Cardiac septum (tissue), 1 donor: ENCODE measurements around the gene PDE4D. TPM values are rescaled to one million over a fixed set of nuclear protein-coding genes. Genes with fewer than 3 reads are reported as not detected.
"Not testable (repeated sequence)": the region's sequence is repeated elsewhere in the genome, so short reads cannot be mapped to it uniquely, and the experiment has no call there.

ENCODE experiments used
- DNase-seq: peaks from one replicate; pipeline ENCODE4 v3.0.0-alpha.2; 2020; ENCODE audit warnings: low spot score
- intact Hi-C: fragments of 100-400 bp; cut with DNase I; formaldehyde crosslinking; loops from one replicate; pipeline ENCODE4 v1.14.0; 2022
- total RNA-seq: library from RNA; stranded (reverse); fragmentation: NEBNext Ultra II Directional; extraction: Animal tissue kit (Norgen Biotek cat#: 25700); gene quantifications from one replicate; pipeline ENCODE4 v1.2.1, GENCODE V29; 2021
- donor health status: DM: no; HTN: no; CAD: no.

The PDE4D gene
- total RNA-seq, 1 donor from 2014 or later: 29.3 TPM

- intact Hi-C loops: no loop called here
- no peak for DNase-seq
Measured at GRCh38 chr5:58963821-58964220, 929.7 kb downstream of the PDE4D start.

DNA sequence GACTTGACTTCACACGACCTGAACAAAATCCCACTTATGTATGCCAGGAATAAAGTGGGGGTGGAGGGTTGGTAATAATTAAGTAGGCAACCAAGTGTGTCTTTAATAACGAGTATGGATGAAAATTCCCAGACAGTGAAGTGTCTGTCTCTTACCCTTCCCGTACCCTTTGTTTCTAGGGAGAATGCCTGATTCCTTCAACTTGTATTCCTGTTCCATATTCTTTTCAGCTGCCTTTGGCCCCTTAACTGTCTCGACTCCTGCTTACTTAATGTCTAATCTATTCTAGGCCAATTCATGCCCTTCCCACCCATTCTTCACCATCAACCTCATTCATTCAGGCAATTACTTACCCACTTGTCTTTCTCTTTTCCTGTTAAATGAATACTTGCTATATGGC, 930.2 kb downstream of the PDE4D start:
- intact Hi-C loops: no loop called here
- no peak for DNase-seq

DNA sequence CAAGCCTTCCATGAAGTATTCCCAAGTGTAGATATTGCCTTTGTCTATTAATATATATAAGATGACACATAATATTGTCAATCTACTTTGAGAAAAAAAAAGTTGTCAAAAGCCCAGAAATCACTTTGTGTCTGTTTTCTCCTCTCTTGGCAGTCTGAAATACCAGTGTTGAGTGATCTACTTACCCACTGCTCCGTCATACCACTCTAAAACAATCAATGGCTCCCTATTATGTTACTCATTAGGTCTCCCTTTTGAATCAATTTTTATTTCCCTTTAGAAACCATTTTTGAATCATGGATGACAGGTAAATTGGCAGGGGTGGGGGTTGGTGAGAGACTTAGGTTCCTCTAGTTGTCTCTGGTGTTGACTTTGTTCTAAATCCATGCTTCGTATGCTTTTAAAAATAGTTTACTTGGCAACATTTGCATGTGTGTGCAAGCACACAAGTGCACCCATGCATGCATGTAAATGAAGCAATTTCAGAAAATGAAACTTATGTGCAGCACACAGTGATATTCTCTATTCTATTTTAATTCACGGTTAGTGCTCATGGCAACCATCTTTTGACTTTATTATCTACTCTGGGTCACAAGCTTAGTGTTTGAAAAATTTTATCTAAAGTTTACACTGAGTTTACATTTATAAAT, 931.8 kb downstream of the PDE4D start:
- intact Hi-C loops: no loop called here
- DNase-seq: no peak

DNA sequence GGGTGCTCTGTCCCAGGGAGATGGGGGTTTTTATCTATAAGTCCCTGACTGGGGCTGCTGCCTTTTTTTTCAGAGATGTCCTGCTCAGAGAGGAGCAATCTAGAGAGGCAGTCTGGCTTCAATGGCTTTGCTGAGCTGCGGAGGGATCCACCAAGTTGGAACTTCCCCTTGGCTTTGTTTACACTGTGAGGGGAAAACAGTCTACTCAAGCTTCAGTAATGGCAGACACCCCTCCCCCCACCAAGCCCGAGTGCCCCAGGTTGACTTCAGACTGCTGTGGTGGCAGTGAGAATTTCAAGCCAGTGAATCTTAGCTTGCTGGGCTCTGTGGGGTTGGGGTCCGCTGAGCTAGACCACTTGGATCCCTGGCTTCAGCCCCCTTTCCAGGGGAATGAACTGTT, 934.8 kb downstream of the PDE4D start:
- intact Hi-C loops: no loop called here
- no peak for DNase-seq

GRCh38 chr5:58953218-58953617, 940.3 kb downstream of the PDE4D start:
- DNase-seq, intact Hi-C loops: not testable (repeated sequence)

GRCh38 chr5:58950224-58950623, 943.3 kb downstream of the PDE4D start:
- intact Hi-C loops: no loop called here
- DNase-seq: no peak

DNA sequence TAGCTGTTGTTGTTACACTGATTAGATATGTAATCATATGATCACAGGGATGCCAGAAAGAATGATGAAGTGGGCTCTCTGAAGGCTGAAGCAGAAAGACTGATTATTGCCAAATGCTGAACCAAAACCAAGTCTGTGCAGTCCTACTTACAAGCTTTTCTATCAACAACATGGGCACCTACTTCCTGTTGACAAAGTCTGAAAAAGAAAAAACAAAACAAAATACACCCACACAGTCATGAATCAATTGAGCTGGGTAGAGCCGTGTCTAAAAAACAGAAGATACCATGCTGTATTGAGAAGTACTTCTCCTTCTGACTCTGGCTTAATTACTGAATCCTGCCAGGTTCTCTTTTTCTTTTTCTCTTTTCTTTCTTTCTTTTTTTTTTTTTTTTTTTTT, 947.3 kb downstream of the PDE4D start:
- DNase-seq: no peak
- intact Hi-C loops: no loop called here

- intact Hi-C loops: no loop called here
- no peak for DNase-seq
Measured at GRCh38 chr5:58944221-58944620, 949.3 kb downstream of the PDE4D start.

DNA sequence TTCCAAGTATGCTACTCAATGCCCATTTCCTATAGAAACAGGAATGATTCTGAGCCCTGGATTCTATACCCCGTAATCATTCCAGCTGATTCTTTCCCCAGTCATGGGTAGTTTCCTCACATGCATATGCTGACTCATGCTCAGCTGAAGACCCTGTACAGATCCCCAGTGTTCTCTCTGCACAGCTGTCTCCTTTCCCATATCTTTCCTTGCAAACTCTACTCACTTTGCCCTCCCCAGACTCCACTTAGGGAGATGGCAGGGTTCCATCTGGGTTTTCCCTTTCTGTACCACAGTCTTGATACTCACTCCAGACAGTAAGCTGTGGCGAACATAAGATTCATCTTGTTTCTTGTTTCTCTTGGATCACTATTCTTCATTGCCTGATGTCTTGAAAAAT, 953.1 kb downstream of the PDE4D start:
- intact Hi-C loops: no loop called here
- DNase-seq: no peak

DNA sequence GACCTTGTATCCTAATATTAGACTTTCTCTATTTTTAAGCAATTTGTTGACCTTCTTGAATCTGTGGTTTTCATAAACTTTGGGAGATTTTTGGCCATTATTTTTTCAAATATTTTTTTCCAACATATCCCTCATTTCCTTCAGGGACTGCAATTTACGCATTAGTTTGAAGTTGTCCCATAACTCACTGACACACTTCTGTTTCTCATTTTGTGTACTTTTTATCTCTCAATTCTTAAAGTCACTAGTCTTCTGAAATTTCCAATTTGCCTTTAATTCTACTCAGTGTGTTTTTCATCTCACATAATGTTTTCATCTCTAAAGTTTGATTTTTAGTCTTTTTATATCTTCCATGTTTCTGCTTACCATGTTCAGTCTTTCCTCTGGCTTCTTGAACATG, 953.9 kb downstream of the PDE4D start:
- intact Hi-C loops: no loop called here
- DNase-seq: no peak

DNA sequence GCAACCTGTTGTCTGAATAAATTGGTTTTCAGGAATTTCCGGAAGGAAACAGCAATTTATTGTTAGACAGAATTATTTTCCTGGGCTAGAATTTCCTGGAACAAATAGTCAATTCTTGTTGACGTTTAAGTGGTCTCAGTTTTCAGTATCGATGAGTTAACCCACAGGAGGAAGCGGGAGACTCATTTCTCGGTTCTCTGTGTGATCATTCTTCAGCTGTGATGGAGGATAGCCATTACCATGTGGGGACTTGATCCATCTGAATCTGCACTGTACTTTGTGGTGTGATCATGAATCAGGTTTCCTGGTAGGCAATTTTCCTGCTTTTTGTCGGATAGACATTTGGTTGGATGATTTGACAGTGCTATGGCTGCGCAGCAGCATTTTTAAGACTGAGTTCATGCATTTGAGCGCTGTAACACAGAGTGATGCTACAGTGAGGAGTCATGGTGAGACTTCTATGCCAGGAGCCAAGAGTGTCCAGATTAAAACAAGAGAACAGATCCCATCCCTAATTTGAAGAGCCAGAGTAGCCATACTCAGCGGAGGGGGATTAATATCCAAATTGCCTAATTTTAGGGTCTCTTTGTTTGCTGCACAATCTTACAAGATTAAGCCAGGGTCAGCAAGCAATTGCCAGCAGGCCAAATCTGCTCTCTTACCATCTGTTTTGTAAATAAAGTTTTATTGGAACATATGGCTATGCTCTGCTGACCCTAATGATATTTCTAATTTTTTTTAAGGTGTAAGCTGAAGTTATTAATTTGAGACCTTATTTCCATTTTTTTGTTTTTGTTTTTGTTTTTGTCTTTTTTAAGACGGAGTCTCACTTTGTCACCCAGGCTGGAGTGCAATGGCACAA, 954.7 kb downstream of the PDE4D start:
- intact Hi-C loops: no loop called here
- DNase-seq: no peak

- intact Hi-C loops: no loop called here
Measured at GRCh38 chr5:58937031-58937681, 956.4 kb downstream of the PDE4D start.

DNA sequence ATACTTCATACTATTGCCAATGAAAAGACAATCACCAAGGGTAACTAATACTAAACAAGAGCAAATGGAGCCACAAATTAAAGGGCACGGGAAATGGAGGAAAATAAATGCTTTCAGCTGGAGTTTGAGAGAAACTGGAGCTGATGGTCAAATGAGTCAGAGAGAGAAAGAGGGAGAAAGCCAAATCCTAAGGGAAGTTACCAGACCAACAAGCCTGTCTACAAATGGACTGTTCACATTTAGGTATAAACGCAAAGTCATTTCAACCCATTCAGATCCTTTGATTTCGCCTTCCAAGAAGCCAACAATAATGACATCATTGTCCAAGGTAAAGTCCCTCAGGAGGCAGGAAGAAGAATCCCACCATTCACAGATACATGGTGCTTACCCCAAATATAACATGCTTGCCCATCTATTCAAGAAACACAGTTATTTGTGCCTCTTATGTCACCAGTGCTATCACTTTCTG, 958.9 kb downstream of the PDE4D start:
- intact Hi-C loops: no loop called here
- no peak for DNase-seq

More at GRCh38 chr5:58937031-58937681, 956.4 kb downstream of the PDE4D start:
- DNase-seq: no peak

GRCh38 chr5:58933891-58934628, 959.5 kb downstream of the PDE4D start:
- no peak for DNase-seq
- intact Hi-C loops: no loop called here

GRCh38 chr5:58932057-58932612, 961.4 kb downstream of the PDE4D start:
- DNase-seq: no peak
- intact Hi-C loops: no loop called here

- intact Hi-C loops: no loop called here
- DNase-seq: no peak
Measured at GRCh38 chr5:58930520-58930919, 963.0 kb downstream of the PDE4D start.

DNA sequence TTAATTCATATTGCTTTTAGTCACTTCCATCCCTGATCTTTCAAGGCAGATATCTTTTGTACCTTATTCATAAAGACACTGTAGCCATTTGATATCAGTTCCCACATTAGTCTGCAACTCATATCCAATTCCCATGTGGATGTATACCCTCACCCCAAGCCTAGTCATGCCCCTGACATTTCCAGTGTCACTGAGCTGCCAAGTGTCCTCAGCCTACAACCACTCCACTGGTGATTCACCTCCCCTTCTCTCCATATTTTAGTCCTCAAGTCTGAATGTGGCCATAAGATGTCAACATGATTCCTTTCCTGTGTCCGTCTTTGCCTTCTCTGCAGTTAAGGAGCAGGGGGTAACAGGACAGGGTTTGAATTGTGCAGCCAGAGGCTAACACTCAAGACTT, 963.8 kb downstream of the PDE4D start:
- intact Hi-C loops: loop anchor here (10.0 kb wide), 1 partner anchor 195 kb away; no protein-coding TSS in a partner anchor
- DNase-seq: no peak

- no peak for DNase-seq
- intact Hi-C loops: loop anchor here (10.0 kb wide), 1 partner anchor 197 kb away; no protein-coding TSS in a partner anchor
Measured at GRCh38 chr5:58927938-58928337, 965.6 kb downstream of the PDE4D start.

GRCh38 chr5:58927181-58927580, 966.3 kb downstream of the PDE4D start:
- DNase-seq: no peak
- intact Hi-C loops: loop anchor here (10.0 kb wide), 1 partner anchor 198 kb away; no protein-coding TSS in a partner anchor
